GM23338 (cell line): Measurements from ENCODE around the gene LAGE3. TPM values are rescaled to one million over a fixed set of nuclear protein-coding genes. Genes with fewer than 3 reads are reported as not detected.

ENCODE experiments used
- ATAC-seq: fragments of 200-7000 bp; cut with Tn5 transposase; 3 replicates; pipeline ENCODE4 v1.9.1; 2020
- DNase-seq: peaks from one replicate; pipeline ENCODE4 v3.0.0-alpha.2; 2015; ENCODE audit warnings: low spot score
- H2AFZ ChIP-seq: fragments of 200-600 bp; sonication (generic); 2 replicates; pipeline ENCODE4 v1.8.0; 2016; ENCODE audit warnings: antibody characterized with exemption, mild to moderate bottlenecking, moderate library complexity
- H3F3A ChIP-seq: fragments of 200-600 bp; sonication (generic); replicated peaks from 2 replicates; pipeline ENCODE4 v1.8.0; 2017; ENCODE audit warnings: antibody characterized with exemption, mixed run types, low read depth
- H3K27ac ChIP-seq: fragments of 200-600 bp; sonication (generic); 2 replicates; pipeline ENCODE4 v1.6.1; 2016; ENCODE audit warnings: low read depth
- H3K27me3 ChIP-seq: fragments of 200-600 bp; sonication (generic); 2 replicates; pipeline ENCODE4 v1.8.0; 2016; ENCODE audit warnings: mild to moderate bottlenecking, mixed run types, moderate library complexity; ENCODE audit not compliant: insufficient read depth
- H3K36me3 ChIP-seq: fragments of 200-600 bp; sonication (generic); 2 replicates; pipeline ENCODE4 v1.8.0; 2016; ENCODE audit warnings: mild to moderate bottlenecking; ENCODE audit not compliant: insufficient read depth
- H3K4me1 ChIP-seq: fragments of 200-600 bp; sonication (generic); 2 replicates; pipeline ENCODE4 v1.8.0; 2016; ENCODE audit warnings: mild to moderate bottlenecking, moderate library complexity; ENCODE audit not compliant: insufficient read depth
- H3K4me2 ChIP-seq: fragments of 200-600 bp; sonication (generic); 2 replicates; pipeline ENCODE4 v1.7.1; 2017; ENCODE audit warnings: mixed run types
- H3K4me3 ChIP-seq: fragments of 200-600 bp; sonication (generic); 2 replicates; pipeline ENCODE4 v1.6.1; 2016; ENCODE audit warnings: mixed run types
- H3K79me2 ChIP-seq: fragments of 200-600 bp; sonication (generic); replicated peaks from 2 replicates; pipeline ENCODE4 v1.8.0; 2017; ENCODE audit warnings: mild to moderate bottlenecking; ENCODE audit not compliant: insufficient read depth
- H3K9me2 ChIP-seq: fragments of 200-600 bp; sonication (generic); 2 replicates; pipeline ENCODE4 v1.8.0; 2017; ENCODE audit not compliant: insufficient read depth
- H4K20me1 ChIP-seq: fragments of 200-600 bp; sonication (generic); replicated peaks from 2 replicates; pipeline ENCODE4 v1.8.0; 2017; ENCODE audit warnings: mild to moderate bottlenecking; ENCODE audit not compliant: insufficient read depth
- H3K27ac Mint-ChIP-seq: 2 replicates; pipeline ENCODE4 v1.8.0; 2020; ENCODE audit warnings: inconsistent platforms, mild to moderate bottlenecking, moderate library complexity, mixed read lengths
- H3K27me3 Mint-ChIP-seq: 3 replicates; pipeline ENCODE4 v1.8.0; 2022; ENCODE audit warnings: low read depth, mild to moderate bottlenecking, moderate library complexity, mixed read lengths, inconsistent platforms; ENCODE audit not compliant: insufficient read depth, poor library complexity
- H3K36me3 Mint-ChIP-seq: 3 replicates; pipeline ENCODE4 v1.8.0; 2021; ENCODE audit warnings: low read depth, mild to moderate bottlenecking, inconsistent platforms, moderate library complexity, mixed read lengths
- H3K4me1 Mint-ChIP-seq: 3 replicates; pipeline ENCODE4 v1.8.0; 2020; ENCODE audit warnings: mild to moderate bottlenecking, inconsistent platforms, mixed read lengths
- H3K4me3 Mint-ChIP-seq: 3 replicates; pipeline ENCODE4 v1.8.0; 2021; ENCODE audit warnings: moderate library complexity, mild to moderate bottlenecking, inconsistent platforms, mixed read lengths
- H3K9me3 Mint-ChIP-seq: 3 replicates; pipeline ENCODE4 v1.8.0; 2020; ENCODE audit warnings: moderate library complexity, mild to moderate bottlenecking, inconsistent platforms, mixed read lengths
- CREB1 ChIP-seq: fragments of 250-450 bp; sonication (Bioruptor Pico); IDR thresholded peaks from 2 replicates; pipeline ENCODE4 v1.5.0; 2020; ENCODE audit warnings: low read depth, mild to moderate bottlenecking, moderate library complexity
- EZH2 ChIP-seq: fragments of 200-600 bp; sonication (generic); IDR thresholded peaks from one replicate; pipeline ENCODE4 v1.8.0; 2017; ENCODE audit warnings: antibody characterized with exemption, mild to moderate bottlenecking, low read depth; ENCODE audit not compliant: unreplicated experiment
- EZH2phosphoT487 ChIP-seq: fragments of 200-600 bp; sonication (generic); IDR thresholded peaks from one replicate; pipeline ENCODE4 v1.8.1; 2018; ENCODE audit warnings: antibody characterized with exemption; ENCODE audit not compliant: unreplicated experiment
- JUNB ChIP-seq: IDR thresholded peaks from one replicate; pipeline ENCODE4 v1.6.1; 2016; ENCODE audit warnings: antibody characterized with exemption; ENCODE audit not compliant: unreplicated experiment
- NANOG ChIP-seq: IDR thresholded peaks from 2 replicates; pipeline ENCODE4 v1.6.1; 2016; ENCODE audit warnings: antibody characterized with exemption, borderline replicate concordance
- POLR2AphosphoS5 ChIP-seq: IDR thresholded peaks from 2 replicates; pipeline ENCODE4 v1.6.1; 2016; ENCODE audit warnings: antibody characterized with exemption, low read depth
- STAT1 ChIP-seq: IDR thresholded peaks from one replicate; pipeline ENCODE4 v1.6.1; 2016; ENCODE audit warnings: antibody characterized with exemption; ENCODE audit not compliant: unreplicated experiment
- ZNF114 ChIP-seq: fragments of 250-450 bp; sonication (Bioruptor Pico); IDR thresholded peaks from 2 replicates; pipeline ENCODE4 v1.5.0; 2020; ENCODE audit warnings: mild to moderate bottlenecking, moderate library complexity
- ZNF331 ChIP-seq: fragments of 250-450 bp; sonication (Bioruptor Pico); IDR thresholded peaks from 2 replicates; pipeline ENCODE4 v1.5.0; 2020; ENCODE audit warnings: low read depth, mild to moderate bottlenecking, moderate library complexity
- polyA plus RNA-seq: library from polyadenylated mRNA; unstranded; fragments of >200 nt; fragmentation: Nextera tagmentation; extraction: Ambion mirVana; gene quantifications from 2 replicates; pipeline ENCODE4 v1.2.1, GENCODE V29; 2016
- total RNA-seq: library from RNA; depleted of rRNA; stranded (reverse); fragments of >200 nt; shearing (Covaris generic); gene quantifications from 2 replicates; pipeline ENCODE4 v1.2.3, GENCODE V29; 2014
- TF ChIP-seq, protein P1 (sequence below), 2 experiments: fragments of 200-600 bp in 1 of 2; sonication (generic) in 1 of 2; conservative IDR thresholded peaks; 2 replicates each; pipeline versions ENCODE4 v1.5.1 to v1.6.1; 2016 to 2017; ENCODE audit warnings: antibody characterized with exemption in 2 of 2, low read depth in 2 of 2, mild to moderate bottlenecking in 2 of 2, moderate library complexity in 1 of 2
- TF ChIP-seq, protein P2 (sequence below): IDR thresholded peaks from 2 replicates; pipeline ENCODE4 v1.6.1; 2016; ENCODE audit warnings: antibody characterized with exemption
- TF ChIP-seq, protein P3 (sequence below): fragments of 250-450 bp; sonication (Bioruptor Pico); IDR thresholded peaks from 2 replicates; pipeline ENCODE4 v1.5.0; 2020; ENCODE audit warnings: mild to moderate bottlenecking, moderate library complexity
- TF ChIP-seq, protein P4 (sequence below): IDR thresholded peaks from one replicate; pipeline ENCODE4 v1.6.1; 2018; ENCODE audit warnings: antibody characterized with exemption; ENCODE audit not compliant: unreplicated experiment

LAGE3 gene
- total and polyA plus RNA-seq, 2 experiments from 2014 or later: 71.0 to 84.5 TPM

DNA sequence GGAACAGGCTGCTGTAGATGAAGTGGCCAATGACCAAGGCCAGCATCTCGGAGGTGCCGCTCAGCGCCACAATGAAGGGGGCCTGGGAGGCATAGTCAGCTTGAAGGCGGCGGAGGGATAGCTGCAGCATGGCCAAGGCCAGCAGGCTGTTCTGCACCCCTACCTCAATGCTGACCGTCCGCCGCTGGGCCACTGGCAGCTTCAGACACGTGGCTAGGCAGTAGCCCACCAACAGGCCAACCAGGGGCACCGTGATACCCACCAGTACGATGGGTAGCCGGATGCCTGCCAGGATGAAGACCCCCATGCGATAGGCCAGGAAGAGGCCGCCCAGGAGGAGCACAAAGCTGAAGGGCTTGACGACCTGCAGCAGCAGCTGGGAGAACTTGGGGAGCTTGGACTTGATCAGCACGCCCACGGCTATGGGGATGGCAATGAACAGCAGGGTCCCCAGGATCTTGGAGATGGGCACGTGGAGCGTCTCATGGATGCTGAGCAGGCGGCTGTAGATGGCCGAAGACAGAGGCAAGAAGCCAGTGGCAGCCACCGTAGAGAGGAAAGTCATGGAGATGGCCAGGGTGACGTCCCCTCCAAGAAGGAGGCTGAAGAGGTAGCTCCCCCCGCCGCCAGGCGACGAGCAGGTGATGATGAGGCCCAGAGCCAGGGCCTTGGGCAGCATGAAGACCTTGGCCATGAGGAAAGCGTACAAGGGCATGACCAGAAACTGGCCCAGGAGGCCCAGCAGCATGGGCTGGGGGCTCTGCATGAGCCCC lies 8.6 kb upstream of the LAGE3 start:
- peaks cover 5% of the 10 kb centered on the region; the same call in 2 of the 3 replicates for H3K36me3 Mint-ChIP-seq
- Histone ChIP-seq H4K20me1 (no peaks in the 10 kb centered on the region; the same call in 1 of the 2 replicates), H3K4me2 (no peak overlapping the region; the same call in 1 of the 2 replicates), H3K4me1 (no peaks in the 10 kb centered on the region), H3K27ac (no peak overlapping the region), H3K27me3 (no peaks in the 10 kb centered on the region), H3F3A (no peaks in the 10 kb centered on the region), H3K79me2 (no peaks in the 10 kb centered on the region), H3K36me3 (no peaks in the 10 kb centered on the region), H3K4me3 (no peak overlapping the region), H2AFZ (no peak overlapping the region), H3K9me2 (no peaks in the 10 kb centered on the region)
- no peak for DNase-seq
- H3K4me3 Mint-ChIP-seq: peak overlapping the region; percentile 71
- no peak for ATAC-seq
- peaks cover 17% of the 10 kb centered on the region for H3K27me3 Mint-ChIP-seq
- H3K27ac Mint-ChIP-seq: no peak overlapping the region
- H3K9me3 Mint-ChIP-seq: no peaks in the 10 kb centered on the region
- peaks cover 10% of the 10 kb centered on the region; the same call in 2 of the 3 replicates for H3K4me1 Mint-ChIP-seq
- TF ChIP-seq ZNF114 (CRISPR knock-in tag): no peak
- TF ChIP-seq, protein P1, sequence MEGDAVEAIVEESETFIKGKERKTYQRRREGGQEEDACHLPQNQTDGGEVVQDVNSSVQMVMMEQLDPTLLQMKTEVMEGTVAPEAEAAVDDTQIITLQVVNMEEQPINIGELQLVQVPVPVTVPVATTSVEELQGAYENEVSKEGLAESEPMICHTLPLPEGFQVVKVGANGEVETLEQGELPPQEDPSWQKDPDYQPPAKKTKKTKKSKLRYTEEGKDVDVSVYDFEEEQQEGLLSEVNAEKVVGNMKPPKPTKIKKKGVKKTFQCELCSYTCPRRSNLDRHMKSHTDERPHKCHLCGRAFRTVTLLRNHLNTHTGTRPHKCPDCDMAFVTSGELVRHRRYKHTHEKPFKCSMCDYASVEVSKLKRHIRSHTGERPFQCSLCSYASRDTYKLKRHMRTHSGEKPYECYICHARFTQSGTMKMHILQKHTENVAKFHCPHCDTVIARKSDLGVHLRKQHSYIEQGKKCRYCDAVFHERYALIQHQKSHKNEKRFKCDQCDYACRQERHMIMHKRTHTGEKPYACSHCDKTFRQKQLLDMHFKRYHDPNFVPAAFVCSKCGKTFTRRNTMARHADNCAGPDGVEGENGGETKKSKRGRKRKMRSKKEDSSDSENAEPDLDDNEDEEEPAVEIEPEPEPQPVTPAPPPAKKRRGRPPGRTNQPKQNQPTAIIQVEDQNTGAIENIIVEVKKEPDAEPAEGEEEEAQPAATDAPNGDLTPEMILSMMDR (conservative IDR thresholded peaks at IDR 0.05; ENCODE audit: low read depth in 2 of 2): no peak
- no peak for TF ChIP-seq STAT1
- TF ChIP-seq CREB1 (CRISPR knock-in tag): no peak
- TF ChIP-seq POLR2AphosphoS5: no peak
- TF ChIP-seq EZH2phosphoT487: no peak
- TF ChIP-seq, protein P2, sequence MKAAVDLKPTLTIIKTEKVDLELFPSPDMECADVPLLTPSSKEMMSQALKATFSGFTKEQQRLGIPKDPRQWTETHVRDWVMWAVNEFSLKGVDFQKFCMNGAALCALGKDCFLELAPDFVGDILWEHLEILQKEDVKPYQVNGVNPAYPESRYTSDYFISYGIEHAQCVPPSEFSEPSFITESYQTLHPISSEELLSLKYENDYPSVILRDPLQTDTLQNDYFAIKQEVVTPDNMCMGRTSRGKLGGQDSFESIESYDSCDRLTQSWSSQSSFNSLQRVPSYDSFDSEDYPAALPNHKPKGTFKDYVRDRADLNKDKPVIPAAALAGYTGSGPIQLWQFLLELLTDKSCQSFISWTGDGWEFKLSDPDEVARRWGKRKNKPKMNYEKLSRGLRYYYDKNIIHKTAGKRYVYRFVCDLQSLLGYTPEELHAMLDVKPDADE: no peak
- TF ChIP-seq EZH2: no peak
- TF ChIP-seq JUNB: no peak
- TF ChIP-seq, protein P3, sequence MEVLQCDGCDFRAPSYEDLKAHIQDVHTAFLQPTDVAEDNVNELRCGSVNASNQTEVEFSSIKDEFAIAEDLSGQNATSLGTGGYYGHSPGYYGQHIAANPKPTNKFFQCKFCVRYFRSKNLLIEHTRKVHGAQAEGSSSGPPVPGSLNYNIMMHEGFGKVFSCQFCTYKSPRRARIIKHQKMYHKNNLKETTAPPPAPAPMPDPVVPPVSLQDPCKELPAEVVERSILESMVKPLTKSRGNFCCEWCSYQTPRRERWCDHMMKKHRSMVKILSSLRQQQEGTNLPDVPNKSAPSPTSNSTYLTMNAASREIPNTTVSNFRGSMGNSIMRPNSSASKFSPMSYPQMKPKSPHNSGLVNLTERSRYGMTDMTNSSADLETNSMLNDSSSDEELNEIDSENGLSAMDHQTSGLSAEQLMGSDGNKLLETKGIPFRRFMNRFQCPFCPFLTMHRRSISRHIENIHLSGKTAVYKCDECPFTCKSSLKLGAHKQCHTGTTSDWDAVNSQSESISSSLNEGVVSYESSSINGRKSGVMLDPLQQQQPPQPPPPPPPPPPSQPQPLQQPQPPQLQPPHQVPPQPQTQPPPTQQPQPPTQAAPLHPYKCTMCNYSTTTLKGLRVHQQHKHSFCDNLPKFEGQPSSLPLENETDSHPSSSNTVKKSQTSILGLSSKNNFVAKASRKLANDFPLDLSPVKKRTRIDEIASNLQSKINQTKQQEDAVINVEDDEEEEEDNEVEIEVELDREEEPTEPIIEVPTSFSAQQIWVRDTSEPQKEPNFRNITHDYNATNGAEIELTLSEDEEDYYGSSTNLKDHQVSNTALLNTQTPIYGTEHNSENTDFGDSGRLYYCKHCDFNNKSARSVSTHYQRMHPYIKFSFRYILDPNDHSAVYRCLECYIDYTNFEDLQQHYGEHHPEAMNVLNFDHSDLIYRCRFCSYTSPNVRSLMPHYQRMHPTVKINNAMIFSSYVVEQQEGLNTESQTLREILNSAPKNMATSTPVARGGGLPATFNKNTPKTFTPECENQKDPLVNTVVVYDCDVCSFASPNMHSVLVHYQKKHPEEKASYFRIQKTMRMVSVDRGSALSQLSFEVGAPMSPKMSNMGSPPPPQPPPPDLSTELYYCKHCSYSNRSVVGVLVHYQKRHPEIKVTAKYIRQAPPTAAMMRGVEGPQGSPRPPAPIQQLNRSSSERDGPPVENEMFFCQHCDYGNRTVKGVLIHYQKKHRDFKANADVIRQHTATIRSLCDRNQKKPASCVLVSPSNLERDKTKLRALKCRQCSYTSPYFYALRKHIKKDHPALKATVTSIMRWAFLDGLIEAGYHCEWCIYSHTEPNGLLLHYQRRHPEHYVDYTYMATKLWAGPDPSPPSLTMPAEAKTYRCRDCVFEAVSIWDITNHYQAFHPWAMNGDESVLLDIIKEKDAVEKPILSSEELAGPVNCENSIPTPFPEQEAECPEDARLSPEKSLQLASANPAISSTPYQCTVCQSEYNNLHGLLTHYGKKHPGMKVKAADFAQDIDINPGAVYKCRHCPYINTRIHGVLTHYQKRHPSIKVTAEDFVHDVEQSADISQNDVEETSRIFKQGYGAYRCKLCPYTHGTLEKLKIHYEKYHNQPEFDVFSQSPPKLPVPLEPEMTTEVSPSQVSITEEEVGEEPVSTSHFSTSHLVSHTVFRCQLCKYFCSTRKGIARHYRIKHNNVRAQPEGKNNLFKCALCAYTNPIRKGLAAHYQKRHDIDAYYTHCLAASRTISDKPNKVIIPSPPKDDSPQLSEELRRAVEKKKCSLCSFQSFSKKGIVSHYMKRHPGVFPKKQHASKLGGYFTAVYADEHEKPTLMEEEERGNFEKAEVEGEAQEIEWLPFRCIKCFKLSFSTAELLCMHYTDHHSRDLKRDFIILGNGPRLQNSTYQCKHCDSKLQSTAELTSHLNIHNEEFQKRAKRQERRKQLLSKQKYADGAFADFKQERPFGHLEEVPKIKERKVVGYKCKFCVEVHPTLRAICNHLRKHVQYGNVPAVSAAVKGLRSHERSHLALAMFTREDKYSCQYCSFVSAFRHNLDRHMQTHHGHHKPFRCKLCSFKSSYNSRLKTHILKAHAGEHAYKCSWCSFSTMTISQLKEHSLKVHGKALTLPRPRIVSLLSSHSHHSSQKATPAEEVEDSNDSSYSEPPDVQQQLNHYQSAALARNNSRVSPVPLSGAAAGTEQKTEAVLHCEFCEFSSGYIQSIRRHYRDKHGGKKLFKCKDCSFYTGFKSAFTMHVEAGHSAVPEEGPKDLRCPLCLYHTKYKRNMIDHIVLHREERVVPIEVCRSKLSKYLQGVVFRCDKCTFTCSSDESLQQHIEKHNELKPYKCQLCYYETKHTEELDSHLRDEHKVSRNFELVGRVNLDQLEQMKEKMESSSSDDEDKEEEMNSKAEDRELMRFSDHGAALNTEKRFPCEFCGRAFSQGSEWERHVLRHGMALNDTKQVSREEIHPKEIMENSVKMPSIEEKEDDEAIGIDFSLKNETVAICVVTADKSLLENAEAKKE (CRISPR knock-in tag): no peak
- TF ChIP-seq, protein P4, sequence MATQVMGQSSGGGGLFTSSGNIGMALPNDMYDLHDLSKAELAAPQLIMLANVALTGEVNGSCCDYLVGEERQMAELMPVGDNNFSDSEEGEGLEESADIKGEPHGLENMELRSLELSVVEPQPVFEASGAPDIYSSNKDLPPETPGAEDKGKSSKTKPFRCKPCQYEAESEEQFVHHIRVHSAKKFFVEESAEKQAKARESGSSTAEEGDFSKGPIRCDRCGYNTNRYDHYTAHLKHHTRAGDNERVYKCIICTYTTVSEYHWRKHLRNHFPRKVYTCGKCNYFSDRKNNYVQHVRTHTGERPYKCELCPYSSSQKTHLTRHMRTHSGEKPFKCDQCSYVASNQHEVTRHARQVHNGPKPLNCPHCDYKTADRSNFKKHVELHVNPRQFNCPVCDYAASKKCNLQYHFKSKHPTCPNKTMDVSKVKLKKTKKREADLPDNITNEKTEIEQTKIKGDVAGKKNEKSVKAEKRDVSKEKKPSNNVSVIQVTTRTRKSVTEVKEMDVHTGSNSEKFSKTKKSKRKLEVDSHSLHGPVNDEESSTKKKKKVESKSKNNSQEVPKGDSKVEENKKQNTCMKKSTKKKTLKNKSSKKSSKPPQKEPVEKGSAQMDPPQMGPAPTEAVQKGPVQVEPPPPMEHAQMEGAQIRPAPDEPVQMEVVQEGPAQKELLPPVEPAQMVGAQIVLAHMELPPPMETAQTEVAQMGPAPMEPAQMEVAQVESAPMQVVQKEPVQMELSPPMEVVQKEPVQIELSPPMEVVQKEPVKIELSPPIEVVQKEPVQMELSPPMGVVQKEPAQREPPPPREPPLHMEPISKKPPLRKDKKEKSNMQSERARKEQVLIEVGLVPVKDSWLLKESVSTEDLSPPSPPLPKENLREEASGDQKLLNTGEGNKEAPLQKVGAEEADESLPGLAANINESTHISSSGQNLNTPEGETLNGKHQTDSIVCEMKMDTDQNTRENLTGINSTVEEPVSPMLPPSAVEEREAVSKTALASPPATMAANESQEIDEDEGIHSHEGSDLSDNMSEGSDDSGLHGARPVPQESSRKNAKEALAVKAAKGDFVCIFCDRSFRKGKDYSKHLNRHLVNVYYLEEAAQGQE: no peak
- TF ChIP-seq ZNF331 (CRISPR knock-in tag): no peak
- TF ChIP-seq NANOG: no peak
